Neural progenitor cell (in vitro differentiated cells): ENCODE measurements around the gene PRLHR.

Source experiments
- EZH2 ChIP-seq: fragments of 200-600 bp; sonication (generic); IDR thresholded peaks from 2 replicates; pipeline ENCODE4 v1.6.1; 2017; ENCODE audit warnings: antibody characterized with exemption, mild to moderate bottlenecking, moderate library complexity
- EZH2phosphoT487 ChIP-seq: fragments of 200-600 bp; sonication (generic); IDR thresholded peaks from 2 replicates; pipeline ENCODE4 v1.6.1; 2017; ENCODE audit warnings: antibody characterized with exemption
- TF ChIP-seq, protein P1 (sequence below): fragments of 200-600 bp; sonication (generic); IDR thresholded peaks from 2 replicates; pipeline ENCODE4 v1.5.1; 2017; ENCODE audit warnings: antibody characterized with exemption, mild to moderate bottlenecking

DNA sequence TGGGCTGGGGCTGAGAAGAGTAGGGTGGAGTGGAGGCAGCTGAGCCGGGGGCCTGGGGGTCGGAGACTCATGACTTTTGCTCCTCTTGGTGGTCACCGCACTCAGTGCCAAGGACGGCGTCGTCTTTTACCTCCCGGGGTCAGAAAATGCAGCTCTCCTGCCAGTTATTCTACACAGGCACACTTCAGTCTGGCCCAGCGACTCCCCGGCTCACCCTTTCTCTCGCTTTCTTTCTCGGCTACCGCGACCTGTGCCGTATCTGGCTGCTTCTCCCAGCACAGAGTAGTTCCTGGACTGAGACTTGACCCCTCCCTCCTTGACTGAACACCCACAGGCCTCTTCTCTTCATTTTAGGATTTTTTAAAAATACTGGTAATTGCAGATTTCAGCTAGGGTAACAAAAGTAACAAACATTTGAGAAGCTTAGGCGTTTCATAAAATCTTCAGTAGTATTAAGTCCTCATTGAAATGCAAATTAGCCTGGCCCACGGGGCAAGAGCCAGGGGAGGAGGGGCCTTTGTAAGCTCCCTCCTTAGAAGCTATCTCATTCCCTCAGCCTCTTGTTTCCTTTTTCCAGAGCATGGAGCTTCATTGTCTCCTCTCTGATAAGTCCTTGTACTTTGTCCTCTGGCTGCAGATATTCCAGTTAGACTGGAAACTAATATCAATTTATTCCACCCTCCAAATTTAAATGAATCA is 1.1 kb upstream of the PRLHR start:
- TF ChIP-seq, protein P1, sequence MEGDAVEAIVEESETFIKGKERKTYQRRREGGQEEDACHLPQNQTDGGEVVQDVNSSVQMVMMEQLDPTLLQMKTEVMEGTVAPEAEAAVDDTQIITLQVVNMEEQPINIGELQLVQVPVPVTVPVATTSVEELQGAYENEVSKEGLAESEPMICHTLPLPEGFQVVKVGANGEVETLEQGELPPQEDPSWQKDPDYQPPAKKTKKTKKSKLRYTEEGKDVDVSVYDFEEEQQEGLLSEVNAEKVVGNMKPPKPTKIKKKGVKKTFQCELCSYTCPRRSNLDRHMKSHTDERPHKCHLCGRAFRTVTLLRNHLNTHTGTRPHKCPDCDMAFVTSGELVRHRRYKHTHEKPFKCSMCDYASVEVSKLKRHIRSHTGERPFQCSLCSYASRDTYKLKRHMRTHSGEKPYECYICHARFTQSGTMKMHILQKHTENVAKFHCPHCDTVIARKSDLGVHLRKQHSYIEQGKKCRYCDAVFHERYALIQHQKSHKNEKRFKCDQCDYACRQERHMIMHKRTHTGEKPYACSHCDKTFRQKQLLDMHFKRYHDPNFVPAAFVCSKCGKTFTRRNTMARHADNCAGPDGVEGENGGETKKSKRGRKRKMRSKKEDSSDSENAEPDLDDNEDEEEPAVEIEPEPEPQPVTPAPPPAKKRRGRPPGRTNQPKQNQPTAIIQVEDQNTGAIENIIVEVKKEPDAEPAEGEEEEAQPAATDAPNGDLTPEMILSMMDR: no peak
- TF ChIP-seq EZH2phosphoT487 (no peak), EZH2 (no peak)
